BJ (cell line): ENCODE results near the gene KLK10. TPM values are rescaled to one million over a fixed set of nuclear protein-coding genes. Genes with fewer than 3 reads are reported as not detected.

Experiments
- CTCF ChIA-PET: fragments of 350-600 bp; formaldehyde crosslinking; extraction: SDS; loops from one replicate; lab custom pipeline; 2021; ENCODE audit warnings: antibody characterized with exemption, inconsistent platforms; lab: Yijun Ruan, JAX
- POLR2A ChIA-PET: fragments of 300-600 bp; sonication (Branson Sonifier 250); formaldehyde crosslinking; extraction: SDS; loops from one replicate; lab custom pipeline; 2021; ENCODE audit warnings: antibody characterized with exemption; lab: Charles Lee
- DNase-seq: peaks from one replicate; pipeline ENCODE4 v3.0.0-alpha.2; 2011; ENCODE audit warnings: low read depth
- H3K27me3 ChIP-seq: 2 replicates; pipeline ENCODE4 v1.6.0; 2011; ENCODE audit warnings: low read length; ENCODE audit not compliant: control insufficient read depth, insufficient read depth
- H3K36me3 ChIP-seq: 2 replicates; pipeline ENCODE4 v1.5.1; 2011; ENCODE audit warnings: low read length; ENCODE audit not compliant: control insufficient read depth, insufficient read depth
- H3K4me3 ChIP-seq: 2 replicates; pipeline ENCODE4 v1.5.1; 2011; ENCODE audit warnings: low read depth, mild to moderate bottlenecking, control low read depth, low read length
- polyA plus RNA-seq: library from polyadenylated mRNA; depleted of rRNA; stranded (reverse); fragments of >200 nt; gene quantifications from 2 replicates; pipeline ENCODE4 v1.2.3, GENCODE V29; 2011
- TF ChIP-seq, protein P1 (sequence below): IDR thresholded peaks from 2 replicates; pipeline ENCODE4 v1.5.1; 2011; ENCODE audit warnings: low read depth, mild to moderate bottlenecking, control low read depth, inconsistent platforms, low read length, moderate library complexity; ENCODE audit not compliant: insufficient read depth

The KLK10 gene
- polyA plus RNA-seq, 1 experiment = not detected

GRCh38 chr19:51043497-51043896 lies 24.0 kb upstream of the KLK10 start:
- CTCF ChIA-PET = no interaction called here
- Histone ChIP-seq H3K4me3 (no peak overlapping the region), H3K36me3 (no peaks in the 10 kb centered on the region), H3K27me3 (no peaks in the 10 kb centered on the region)
- DNase-seq = no peak
- POLR2A ChIA-PET = no interaction called here
- TF ChIP-seq, protein P1, sequence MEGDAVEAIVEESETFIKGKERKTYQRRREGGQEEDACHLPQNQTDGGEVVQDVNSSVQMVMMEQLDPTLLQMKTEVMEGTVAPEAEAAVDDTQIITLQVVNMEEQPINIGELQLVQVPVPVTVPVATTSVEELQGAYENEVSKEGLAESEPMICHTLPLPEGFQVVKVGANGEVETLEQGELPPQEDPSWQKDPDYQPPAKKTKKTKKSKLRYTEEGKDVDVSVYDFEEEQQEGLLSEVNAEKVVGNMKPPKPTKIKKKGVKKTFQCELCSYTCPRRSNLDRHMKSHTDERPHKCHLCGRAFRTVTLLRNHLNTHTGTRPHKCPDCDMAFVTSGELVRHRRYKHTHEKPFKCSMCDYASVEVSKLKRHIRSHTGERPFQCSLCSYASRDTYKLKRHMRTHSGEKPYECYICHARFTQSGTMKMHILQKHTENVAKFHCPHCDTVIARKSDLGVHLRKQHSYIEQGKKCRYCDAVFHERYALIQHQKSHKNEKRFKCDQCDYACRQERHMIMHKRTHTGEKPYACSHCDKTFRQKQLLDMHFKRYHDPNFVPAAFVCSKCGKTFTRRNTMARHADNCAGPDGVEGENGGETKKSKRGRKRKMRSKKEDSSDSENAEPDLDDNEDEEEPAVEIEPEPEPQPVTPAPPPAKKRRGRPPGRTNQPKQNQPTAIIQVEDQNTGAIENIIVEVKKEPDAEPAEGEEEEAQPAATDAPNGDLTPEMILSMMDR = no peak

GRCh38 chr19:51040151-51040550 lies 20.6 kb upstream of the KLK10 start:
- POLR2A ChIA-PET = no interaction called here
- no peaks in the 10 kb centered on the region for H3K36me3 ChIP-seq
- H3K27me3 ChIP-seq = no peaks in the 10 kb centered on the region
- TF ChIP-seq, protein P1 = no peak
- DNase-seq = no peak
- CTCF ChIA-PET = no interaction called here
- no peak overlapping the region for H3K4me3 ChIP-seq

GRCh38 chr19:51036519-51036918 lies 17.0 kb upstream of the KLK10 start:
- POLR2A ChIA-PET = no interaction called here
- Histone ChIP-seq H3K27me3 (no peaks in the 10 kb centered on the region), H3K4me3 (no peak overlapping the region), H3K36me3 (no peaks in the 10 kb centered on the region)
- CTCF ChIA-PET = no interaction called here
- TF ChIP-seq, protein P1 = no peak
- DNase-seq = no peak

GRCh38 chr19:51034704-51035103 lies 15.2 kb upstream of the KLK10 start, which contains the start of gene KLK12:
KLK12 (minus strand) TSS chr19:51035002; CDS start chr19:51034621, 381 bp downstream.
- TF ChIP-seq, protein P1 = no peak
- DNase-seq = no peak
- no peaks in the 10 kb centered on the region for H3K27me3 ChIP-seq
- ChIA-PET CTCF (interaction anchor here (0.9 kb wide), 1 partner anchor 14 kb away, joined by 3 read pairs; no protein-coding TSS in a partner anchor), POLR2A (no interaction called here)
- no peaks in the 10 kb centered on the region for H3K36me3 ChIP-seq
- H3K4me3 ChIP-seq = no peak within 1 kb of the TSS

- TF ChIP-seq, protein P1 = no peak
- Histone ChIP-seq H3K27me3 (no peaks in the 10 kb centered on the region), H3K4me3 (no peak overlapping the region), H3K36me3 (no peaks in the 10 kb centered on the region)
- ChIA-PET CTCF (no interaction called here), POLR2A (no interaction called here)
- no peak for DNase-seq
Observed at GRCh38 chr19:51031880-51032225, 12.3 kb upstream of the KLK10 start.
